ENCODE measurements around the gene TYW5.

TYW5 gene

GRCh38 chr2:199988151-199988550, 32.9 kb upstream of the TYW5 start:
- no peak overlapping the region for H3K4me3 ChIP-seq (ENCODE audit: low read depth in 1 of 2, low read length in 2 of 2)
- H3K9ac ChIP-seq (ENCODE audit: low read depth in 1 of 2, low read length in 2 of 2): no peak overlapping the region
- H3K9me3 ChIP-seq (ENCODE audit: control insufficient read depth in 1 of 2, low read length in 2 of 2): no peaks in the 10 kb centered on the region
- H3K4me1 ChIP-seq (ENCODE audit: control insufficient read depth in 1 of 2, insufficient read depth in 2 of 2, low read length in 2 of 2): no peaks in the 10 kb centered on the region
- no peaks in the 10 kb centered on the region for H3K27me3 ChIP-seq (ENCODE audit: control insufficient read depth in 1 of 2, insufficient read depth in 2 of 2, low read length in 2 of 2)
- no peaks in the 10 kb centered on the region for H3K36me3 ChIP-seq (ENCODE audit: control insufficient read depth in 1 of 2, insufficient read depth in 2 of 2, low read length in 2 of 2)
- no peak overlapping the region for H3K27ac ChIP-seq (ENCODE audit: low read depth, low read length)

- Histone ChIP-seq H3K36me3 (ENCODE audit: control insufficient read depth in 1 of 2, insufficient read depth in 2 of 2, low read length in 2 of 2) (no peaks in the 10 kb centered on the region), H3K4me1 (ENCODE audit: control insufficient read depth in 1 of 2, insufficient read depth in 2 of 2, low read length in 2 of 2) (no peaks in the 10 kb centered on the region), H3K9ac (ENCODE audit: low read depth in 1 of 2, low read length in 2 of 2) (no peak overlapping the region), H3K4me3 (ENCODE audit: low read depth in 1 of 2, low read length in 2 of 2) (no peak overlapping the region), H3K27ac (ENCODE audit: low read depth, low read length) (no peak overlapping the region), H3K27me3 (ENCODE audit: control insufficient read depth in 1 of 2, insufficient read depth in 2 of 2, low read length in 2 of 2) (no peaks in the 10 kb centered on the region), H3K9me3 (ENCODE audit: control insufficient read depth in 1 of 2, low read length in 2 of 2) (no peaks in the 10 kb centered on the region)
Measured at GRCh38 chr2:199987586-199987985, 32.3 kb upstream of the TYW5 start.

- Histone ChIP-seq H3K27me3 (ENCODE audit: control insufficient read depth in 1 of 2, insufficient read depth in 2 of 2, low read length in 2 of 2) (no peaks in the 10 kb centered on the region), H3K9me3 (ENCODE audit: control insufficient read depth in 1 of 2, low read length in 2 of 2) (no peaks in the 10 kb centered on the region), H3K36me3 (ENCODE audit: control insufficient read depth in 1 of 2, insufficient read depth in 2 of 2, low read length in 2 of 2) (no peaks in the 10 kb centered on the region), H3K4me3 (ENCODE audit: low read depth in 1 of 2, low read length in 2 of 2) (no peak overlapping the region), H3K9ac (ENCODE audit: low read depth in 1 of 2, low read length in 2 of 2) (no peak overlapping the region), H3K4me1 (ENCODE audit: control insufficient read depth in 1 of 2, insufficient read depth in 2 of 2, low read length in 2 of 2) (no peaks in the 10 kb centered on the region), H3K27ac (ENCODE audit: low read depth, low read length) (no peak overlapping the region)
Measured at GRCh38 chr2:199985625-199986207, 30.4 kb upstream of the TYW5 start.

- Histone ChIP-seq H3K4me3 (ENCODE audit: low read depth in 1 of 2, low read length in 2 of 2) (no peak overlapping the region), H3K9ac (ENCODE audit: low read depth in 1 of 2, low read length in 2 of 2) (no peak overlapping the region), H3K27me3 (ENCODE audit: control insufficient read depth in 1 of 2, insufficient read depth in 2 of 2, low read length in 2 of 2) (no peaks in the 10 kb centered on the region), H3K36me3 (ENCODE audit: control insufficient read depth in 1 of 2, insufficient read depth in 2 of 2, low read length in 2 of 2) (no peaks in the 10 kb centered on the region), H3K4me1 (ENCODE audit: control insufficient read depth in 1 of 2, insufficient read depth in 2 of 2, low read length in 2 of 2) (peaks cover 0 to 3% of the 10 kb centered on the region in 2 donors), H3K9me3 (ENCODE audit: control insufficient read depth in 1 of 2, low read length in 2 of 2) (no peaks in the 10 kb centered on the region), H3K27ac (ENCODE audit: low read depth, low read length) (no peak overlapping the region)
Measured at GRCh38 chr2:199984755-199985154, 29.5 kb upstream of the TYW5 start.

GRCh38 chr2:199984159-199984558, 28.9 kb upstream of the TYW5 start:
- Histone ChIP-seq H3K27me3 (ENCODE audit: control insufficient read depth in 1 of 2, insufficient read depth in 2 of 2, low read length in 2 of 2) (no peaks in the 10 kb centered on the region), H3K4me3 (ENCODE audit: low read depth in 1 of 2, low read length in 2 of 2) (no peak overlapping the region), H3K4me1 (ENCODE audit: control insufficient read depth in 1 of 2, insufficient read depth in 2 of 2, low read length in 2 of 2) (peaks cover 0 to 8% of the 10 kb centered on the region in 2 donors), H3K9ac (ENCODE audit: low read depth in 1 of 2, low read length in 2 of 2) (no peak overlapping the region), H3K27ac (ENCODE audit: low read depth, low read length) (no peak overlapping the region), H3K9me3 (ENCODE audit: control insufficient read depth in 1 of 2, low read length in 2 of 2) (no peaks in the 10 kb centered on the region), H3K36me3 (ENCODE audit: control insufficient read depth in 1 of 2, insufficient read depth in 2 of 2, low read length in 2 of 2) (no peaks in the 10 kb centered on the region)

- no peaks in the 10 kb centered on the region for H3K9me3 ChIP-seq (ENCODE audit: control insufficient read depth in 1 of 2, low read length in 2 of 2)
- no peak overlapping the region for H3K9ac ChIP-seq (ENCODE audit: low read depth in 1 of 2, low read length in 2 of 2)
- no peak overlapping the region for H3K4me3 ChIP-seq (ENCODE audit: low read depth in 1 of 2, low read length in 2 of 2)
- H3K36me3 ChIP-seq (ENCODE audit: control insufficient read depth in 1 of 2, insufficient read depth in 2 of 2, low read length in 2 of 2): no peaks in the 10 kb centered on the region
- no peaks in the 10 kb centered on the region for H3K27me3 ChIP-seq (ENCODE audit: control insufficient read depth in 1 of 2, insufficient read depth in 2 of 2, low read length in 2 of 2)
- peaks cover 5 to 13% of the 10 kb centered on the region in 2 donors for H3K4me1 ChIP-seq (ENCODE audit: control insufficient read depth in 1 of 2, insufficient read depth in 2 of 2, low read length in 2 of 2)
- no peak overlapping the region for H3K27ac ChIP-seq (ENCODE audit: low read depth, low read length)
Measured at GRCh38 chr2:199983534-199983933, 28.2 kb upstream of the TYW5 start.

GRCh38 chr2:199982126-199982843, 27.0 kb upstream of the TYW5 start:
- H3K9me3 ChIP-seq (ENCODE audit: control insufficient read depth in 1 of 2, low read length in 2 of 2): no peaks in the 10 kb centered on the region
- H3K4me3 ChIP-seq (ENCODE audit: low read depth in 1 of 2, low read length in 2 of 2): no peak overlapping the region
- no peaks in the 10 kb centered on the region for H3K36me3 ChIP-seq (ENCODE audit: control insufficient read depth in 1 of 2, insufficient read depth in 2 of 2, low read length in 2 of 2)
- H3K27me3 ChIP-seq (ENCODE audit: control insufficient read depth in 1 of 2, insufficient read depth in 2 of 2, low read length in 2 of 2): no peaks in the 10 kb centered on the region
- H3K27ac ChIP-seq (ENCODE audit: low read depth, low read length): no peak overlapping the region
- peaks cover 8 to 23% of the 10 kb centered on the region in 2 donors for H3K4me1 ChIP-seq (ENCODE audit: control insufficient read depth in 1 of 2, insufficient read depth in 2 of 2, low read length in 2 of 2)
- no peak overlapping the region for H3K9ac ChIP-seq (ENCODE audit: low read depth in 1 of 2, low read length in 2 of 2)

- no peaks in the 10 kb centered on the region for H3K27me3 ChIP-seq (ENCODE audit: control insufficient read depth in 1 of 2, insufficient read depth in 2 of 2, low read length in 2 of 2)
- H3K36me3 ChIP-seq (ENCODE audit: control insufficient read depth in 1 of 2, insufficient read depth in 2 of 2, low read length in 2 of 2): no peaks in the 10 kb centered on the region
- no peaks in the 10 kb centered on the region for H3K9me3 ChIP-seq (ENCODE audit: control insufficient read depth in 1 of 2, low read length in 2 of 2)
- peak overlapping the region in 1 of 2 donors; percentile 42 for H3K9ac ChIP-seq (ENCODE audit: low read depth in 1 of 2, low read length in 2 of 2)
- H3K27ac ChIP-seq (ENCODE audit: low read depth, low read length): no peak overlapping the region
- peaks cover 8 to 23% of the 10 kb centered on the region in 2 donors for H3K4me1 ChIP-seq (ENCODE audit: control insufficient read depth in 1 of 2, insufficient read depth in 2 of 2, low read length in 2 of 2)
- H3K4me3 ChIP-seq (ENCODE audit: low read depth in 1 of 2, low read length in 2 of 2): peak overlapping the region in 1 of 2 donors; percentile 54
Measured at GRCh38 chr2:199979832-199980628, 24.7 kb upstream of the TYW5 start.

GRCh38 chr2:199979398-199979797, 24.1 kb upstream of the TYW5 start:
- peak overlapping the region in 1 of 2 donors; percentile 54 for H3K4me3 ChIP-seq (ENCODE audit: low read depth in 1 of 2, low read length in 2 of 2)
- H3K9ac ChIP-seq (ENCODE audit: low read depth in 1 of 2, low read length in 2 of 2): no peak overlapping the region
- no peaks in the 10 kb centered on the region for H3K36me3 ChIP-seq (ENCODE audit: control insufficient read depth in 1 of 2, insufficient read depth in 2 of 2, low read length in 2 of 2)
- no peaks in the 10 kb centered on the region for H3K27me3 ChIP-seq (ENCODE audit: control insufficient read depth in 1 of 2, insufficient read depth in 2 of 2, low read length in 2 of 2)
- H3K4me1 ChIP-seq (ENCODE audit: control insufficient read depth in 1 of 2, insufficient read depth in 2 of 2, low read length in 2 of 2): peaks cover 8 to 23% of the 10 kb centered on the region in 2 donors
- H3K9me3 ChIP-seq (ENCODE audit: control insufficient read depth in 1 of 2, low read length in 2 of 2): no peaks in the 10 kb centered on the region
- H3K27ac ChIP-seq (ENCODE audit: low read depth, low read length): no peak overlapping the region

GRCh38 chr2:199977984-199978415, 22.7 kb upstream of the TYW5 start:
- H3K27ac ChIP-seq (ENCODE audit: low read depth, low read length): no peak overlapping the region

More at GRCh38 chr2:199977984-199978415, 22.7 kb upstream of the TYW5 start:
- H3K9ac ChIP-seq (ENCODE audit: low read depth in 1 of 2, low read length in 2 of 2): no peak overlapping the region
- peaks cover 8 to 23% of the 10 kb centered on the region in 2 donors for H3K4me1 ChIP-seq (ENCODE audit: control insufficient read depth in 1 of 2, insufficient read depth in 2 of 2, low read length in 2 of 2)
- H3K9me3 ChIP-seq (ENCODE audit: control insufficient read depth in 1 of 2, low read length in 2 of 2): no peaks in the 10 kb centered on the region
- H3K4me3 ChIP-seq (ENCODE audit: low read depth in 1 of 2, low read length in 2 of 2): peak overlapping the region; percentile 13 to 34
- H3K27me3 ChIP-seq (ENCODE audit: control insufficient read depth in 1 of 2, insufficient read depth in 2 of 2, low read length in 2 of 2): no peaks in the 10 kb centered on the region
- no peaks in the 10 kb centered on the region for H3K36me3 ChIP-seq (ENCODE audit: control insufficient read depth in 1 of 2, insufficient read depth in 2 of 2, low read length in 2 of 2)
